Stimulated activated CD8-positive, alpha-beta memory T cell treated with anti-CD3 and anti-CD28 coated beads, Interleukin-15, amount 100 ng/mL, for 4 hours (primary cell): ENCODE data around the gene KIRREL2.
"Not testable (repeated sequence)": the region's sequence is repeated elsewhere in the genome, so short reads cannot be mapped to it uniquely, and the experiment has no call there.

Source experiments
- DNase-seq, 2 donors: peaks; one replicate each; pipeline ENCODE4 v3.0.0-alpha.2; 2020; ENCODE audit warnings: low read depth in 2 of 2

The KIRREL2 gene

DNA sequence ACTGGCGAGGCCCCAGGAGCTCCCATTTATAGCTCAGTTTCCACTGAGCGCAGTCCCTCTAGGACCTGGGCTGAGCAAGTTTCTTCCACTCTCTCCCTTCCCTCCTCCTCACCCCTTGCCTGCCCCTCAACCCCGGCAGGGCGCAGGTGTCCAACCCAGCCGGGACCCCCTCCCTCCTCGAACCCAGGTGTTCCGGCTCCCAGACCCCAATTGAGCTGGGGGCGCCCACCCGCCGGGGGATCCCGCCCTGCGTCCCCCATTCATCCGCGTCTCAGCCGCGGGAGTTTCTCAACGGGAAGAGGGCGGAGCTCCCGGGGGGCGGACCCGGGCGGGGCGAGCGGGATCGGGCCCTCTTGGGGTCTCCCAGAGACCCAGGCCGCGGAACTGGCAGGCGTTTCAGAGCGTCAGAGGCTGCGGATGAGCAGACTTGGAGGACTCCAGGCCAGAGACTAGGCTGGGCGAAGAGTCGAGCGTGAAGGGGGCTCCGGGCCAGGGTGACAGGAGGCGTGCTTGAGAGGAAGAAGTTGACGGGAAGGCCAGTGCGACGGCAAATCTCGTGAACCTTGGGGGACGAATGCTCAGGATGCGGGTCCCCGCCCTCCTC is at the start of gene KIRREL2:
Gene KIRREL2, plus strand, starts transcription at position 366 of the 604 bp plus-strand sequence. Its CDS starts 209 bp downstream, at position 575.
- DNase-seq, result no peak

DNA sequence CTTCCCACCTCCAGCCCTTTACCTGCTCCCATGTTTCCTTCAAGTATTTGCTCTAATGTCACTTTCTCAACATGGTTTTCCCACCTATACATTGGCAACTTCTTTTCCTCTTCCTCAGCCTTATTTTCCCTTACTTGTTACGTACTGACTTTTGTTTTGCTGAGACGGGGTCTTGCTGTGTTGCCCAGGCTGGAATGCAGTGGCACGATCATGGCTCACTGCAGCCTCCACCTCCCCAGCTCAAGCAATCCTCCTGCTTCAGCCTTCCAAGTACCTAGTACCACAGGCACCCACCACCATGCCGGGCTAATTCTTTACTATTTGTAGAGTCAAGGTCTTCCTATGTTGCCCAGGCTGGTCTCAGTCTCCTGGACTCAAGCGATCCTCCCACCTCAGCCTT is 49.1 kb upstream of the KIRREL2 start:
- DNase-seq, result no peak

DNA sequence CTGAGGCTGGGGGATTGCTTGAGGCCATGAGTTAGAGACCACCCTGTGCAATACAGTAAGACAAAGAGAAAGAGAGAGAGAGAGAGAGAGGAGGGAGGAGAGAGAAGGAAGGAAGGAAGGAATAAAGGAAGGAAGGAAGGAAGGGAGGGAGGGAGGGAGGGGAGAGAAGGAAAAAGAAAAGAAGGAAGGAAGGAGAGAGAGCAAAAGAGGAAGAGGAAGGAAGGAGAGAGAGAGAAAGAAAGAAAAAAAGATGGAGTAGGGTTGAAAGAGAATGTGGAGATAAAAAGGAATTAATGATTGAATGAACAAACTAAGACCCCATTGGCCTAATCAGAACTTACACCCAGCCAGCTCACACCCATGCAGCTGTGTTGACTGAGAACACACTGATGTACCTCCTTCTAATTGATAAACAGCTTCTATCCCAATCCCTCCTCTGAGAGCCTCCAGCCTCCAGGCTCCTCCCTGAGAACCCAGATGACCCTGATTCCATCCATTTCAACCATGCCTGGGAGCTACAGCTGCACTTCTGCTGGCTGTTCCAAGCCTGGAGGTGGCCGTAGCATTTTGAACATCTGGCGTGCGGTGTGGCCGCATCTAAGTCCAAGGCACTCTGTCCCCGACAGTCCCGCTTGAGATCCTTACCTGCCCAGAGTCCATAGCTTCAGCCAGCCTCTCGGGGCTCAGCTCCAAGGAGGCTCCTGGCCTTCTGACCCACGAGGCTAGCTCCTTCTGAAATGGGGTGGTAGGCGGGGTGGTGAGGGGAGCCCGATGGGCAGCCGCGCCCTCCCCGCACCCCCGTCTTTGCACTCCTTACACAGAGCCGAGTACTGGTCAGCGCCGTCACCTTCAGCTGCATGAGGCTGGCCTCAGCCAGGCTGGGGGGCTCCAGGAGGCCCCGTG is 45.1 kb upstream of the KIRREL2 start:
- DNase-seq, result no peak

DNA sequence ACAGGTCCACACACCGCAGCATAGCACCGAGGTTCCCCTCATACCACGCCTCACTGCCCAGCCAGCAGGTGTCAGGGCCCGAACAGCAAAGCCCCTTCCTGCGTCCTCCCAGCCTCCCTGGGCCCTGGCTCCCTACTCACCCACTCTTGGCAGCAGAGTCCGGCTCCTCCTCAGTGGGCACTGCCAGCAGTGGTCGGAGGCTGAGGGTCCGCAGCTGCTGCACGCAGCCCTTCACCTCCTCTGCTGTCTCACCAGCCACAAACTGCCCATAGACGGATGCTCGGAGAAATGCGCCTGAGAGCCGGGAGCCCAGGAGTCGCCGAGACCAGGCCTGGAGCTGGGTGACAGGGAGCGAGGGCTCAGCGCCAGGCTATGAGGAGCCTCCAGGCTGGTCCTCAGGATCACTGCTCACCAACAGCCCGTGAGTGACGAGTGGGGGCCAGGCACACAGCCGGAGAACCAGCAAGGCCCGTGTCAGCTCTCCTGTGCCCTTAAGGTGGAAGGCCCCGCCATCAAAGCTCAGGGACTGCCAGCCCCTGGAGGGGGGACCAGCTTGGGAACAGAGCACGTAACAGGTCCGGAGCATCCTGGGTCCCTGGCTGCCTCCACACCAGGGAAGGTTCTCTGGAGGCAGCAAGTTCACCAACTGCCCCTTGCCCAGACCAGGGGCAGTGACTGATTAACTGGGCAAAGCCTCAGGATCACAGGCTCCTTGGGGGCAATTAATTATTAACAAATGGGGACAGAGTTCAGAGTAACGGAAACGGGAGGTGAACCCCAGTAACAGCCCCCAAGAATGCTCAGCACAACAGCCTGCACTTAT is 44.3 kb upstream of the KIRREL2 start, which contains the start of gene PRODH2:
Gene PRODH2, minus strand, starts transcription at position 626 of the 823 bp plus-strand sequence. Its CDS starts 40 bp downstream, at position 586.
- no peak for DNase-seq

DNA sequence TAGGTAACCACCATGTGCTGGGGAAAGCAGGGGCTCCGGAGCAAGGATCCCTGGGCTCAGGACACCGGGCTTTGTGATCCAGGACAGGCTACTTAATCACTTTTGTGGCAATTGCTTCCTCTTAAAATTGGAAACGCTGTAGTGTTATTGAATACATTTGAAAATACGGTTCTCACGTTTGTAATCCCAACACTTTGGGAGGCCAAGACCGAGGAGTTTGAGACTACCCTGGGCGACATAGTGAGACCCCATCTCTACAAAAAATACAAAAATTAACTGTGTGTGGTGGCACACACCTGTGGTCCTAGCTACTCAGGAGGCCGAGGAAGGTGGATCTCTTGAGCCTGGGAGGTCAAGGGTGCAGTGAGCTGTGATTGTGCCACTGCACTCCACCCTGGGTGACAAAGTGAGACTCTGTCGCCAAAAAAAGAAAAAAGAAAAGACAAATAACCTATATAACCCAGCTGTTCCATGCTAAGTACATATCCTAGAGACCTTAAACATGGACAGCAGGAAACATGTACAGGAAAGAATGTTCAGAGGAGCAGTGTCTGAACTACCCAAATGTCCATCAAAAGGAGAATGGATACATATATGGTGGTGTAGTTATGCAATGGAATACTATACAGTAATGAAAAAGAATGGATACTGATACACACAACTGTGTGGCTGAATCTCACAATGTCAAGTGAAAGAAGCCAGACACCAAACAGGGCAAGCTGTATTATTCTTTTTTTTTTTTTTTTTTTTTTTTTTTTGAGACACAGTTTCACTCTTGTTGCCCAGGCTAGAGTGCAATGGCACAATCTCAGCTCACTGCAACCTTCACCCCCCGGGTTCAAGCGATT is 43.4 kb upstream of the KIRREL2 start:
- DNase-seq, result no peak

DNA sequence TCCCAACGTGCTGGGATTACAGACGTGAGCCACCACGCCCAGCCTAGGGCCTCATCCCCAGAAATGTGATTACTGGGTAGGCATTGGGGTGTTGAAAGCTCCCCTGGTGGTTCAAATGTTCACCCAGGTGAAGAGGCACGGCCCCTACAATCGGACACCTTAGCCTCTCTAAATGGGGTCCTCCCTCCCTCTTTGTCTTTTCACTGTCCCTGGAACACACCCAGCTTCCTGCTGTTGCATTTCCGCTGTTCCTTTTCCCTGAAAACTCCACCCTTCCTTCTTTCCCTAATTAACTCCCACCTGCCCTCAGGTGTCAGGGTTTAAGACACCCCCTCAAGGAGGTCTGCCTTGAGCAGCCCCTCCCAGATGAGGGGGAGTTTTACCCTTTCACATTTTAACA is 40.4 kb upstream of the KIRREL2 start:
- DNase-seq, result no peak

DNA sequence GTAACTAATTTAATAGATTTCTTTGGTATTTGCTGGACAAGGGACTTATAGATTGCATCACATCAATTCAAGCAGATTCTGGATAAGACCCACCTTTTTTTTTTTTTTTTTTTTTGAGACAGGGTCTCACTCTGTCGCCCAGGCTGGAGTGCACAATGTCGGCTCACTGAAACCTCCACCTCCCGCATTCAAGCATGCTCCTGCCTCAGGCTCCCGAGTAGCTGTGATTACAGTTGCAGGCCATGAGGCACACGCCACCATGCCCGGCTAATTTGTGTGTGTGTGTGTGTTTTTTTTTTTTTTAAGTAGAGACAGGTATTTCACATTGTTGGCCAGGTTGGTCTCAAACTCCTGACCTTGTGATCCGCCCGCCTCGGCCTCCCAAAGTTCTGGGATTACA is 39.9 kb upstream of the KIRREL2 start:
- DNase-seq, result no peak

DNA sequence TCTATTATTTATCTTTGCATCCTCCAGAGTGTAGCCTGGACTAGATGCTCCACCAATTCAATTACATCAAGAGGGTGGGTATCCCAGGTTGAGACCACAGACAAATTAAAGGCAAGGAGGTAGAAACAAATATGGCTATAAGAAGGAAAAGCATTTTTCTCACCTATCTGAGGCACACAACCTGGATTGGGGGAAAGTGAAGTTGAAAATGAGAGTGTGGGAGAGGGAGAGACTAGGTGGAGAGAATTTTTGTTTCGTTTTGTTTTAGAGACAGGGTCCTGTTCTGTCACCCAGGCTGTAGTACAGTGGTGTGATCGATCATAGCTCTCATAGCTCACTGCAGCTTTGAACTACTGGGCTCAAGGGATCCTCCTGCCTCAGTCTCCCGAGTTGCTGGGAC is 38.3 kb upstream of the KIRREL2 start:
- DNase-seq, result no peak

DNA sequence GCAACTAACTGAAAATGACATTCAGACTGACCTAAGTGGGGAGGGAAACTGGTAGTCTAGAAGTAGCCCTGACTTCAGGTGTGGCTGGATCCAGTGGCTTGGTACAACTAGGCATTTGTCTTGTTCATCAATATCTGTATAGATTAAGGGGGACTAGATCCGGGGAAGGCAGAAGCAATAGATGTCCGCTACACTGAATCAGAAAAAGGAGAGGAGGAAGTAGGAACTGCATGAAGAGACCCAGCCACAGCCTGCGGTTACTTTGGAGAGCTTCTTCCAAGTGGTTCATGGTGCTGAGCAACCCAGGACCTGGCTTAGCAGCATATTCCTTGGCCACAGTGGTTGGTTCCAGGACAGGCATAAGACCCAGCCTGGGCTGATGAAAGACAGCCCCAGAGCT is 34.1 kb upstream of the KIRREL2 start:
- no peak for DNase-seq

DNA sequence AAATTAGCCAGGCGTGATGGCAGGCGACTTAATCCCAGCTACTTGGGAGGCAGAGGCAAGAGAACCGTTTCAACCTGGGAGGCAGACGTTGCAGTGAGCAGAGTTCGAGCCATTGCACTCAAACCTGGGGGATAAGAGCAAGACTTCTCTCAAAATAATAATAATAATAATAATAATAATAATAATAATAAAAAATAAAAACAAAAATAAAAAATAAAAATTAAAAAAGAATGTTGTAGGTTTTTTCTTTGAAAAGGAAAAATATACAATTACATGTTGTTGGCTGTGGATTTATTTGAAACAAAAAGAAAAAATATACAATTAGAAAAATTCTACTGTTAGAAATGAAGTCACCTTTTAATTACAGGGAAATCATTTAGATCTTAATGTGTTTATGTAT is 32.6 kb upstream of the KIRREL2 start:
- no peak for DNase-seq

DNA sequence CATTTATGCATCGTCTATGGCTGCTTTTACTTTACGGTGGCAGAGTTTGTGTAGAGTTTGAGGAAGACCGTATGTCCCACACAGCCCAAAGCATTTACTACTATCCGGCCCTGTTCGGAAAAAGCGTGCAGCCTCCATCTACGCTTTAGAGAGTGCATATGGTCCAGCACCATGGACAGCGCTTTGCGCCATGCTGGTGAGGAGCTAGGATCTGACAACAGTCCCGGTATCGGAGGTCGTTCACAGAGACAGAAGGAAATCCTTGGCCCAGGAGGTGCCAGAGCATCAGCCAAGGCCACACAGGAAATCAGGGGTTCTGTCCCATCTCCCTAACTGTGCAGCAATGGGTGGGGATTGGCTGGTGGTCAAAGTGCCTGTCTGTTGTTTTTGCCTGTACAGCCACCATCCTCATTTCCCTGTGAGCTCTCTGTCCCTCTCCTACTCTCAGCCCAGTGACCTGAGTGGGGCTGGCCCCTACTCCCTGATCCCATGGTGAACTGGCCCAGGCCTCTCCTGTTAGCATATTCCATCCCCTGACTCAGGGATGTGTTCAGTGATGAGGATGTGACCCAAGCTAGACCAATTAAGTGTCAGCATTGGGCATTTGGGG is 27.9 kb upstream of the KIRREL2 start:
- no peak for DNase-seq

DNA sequence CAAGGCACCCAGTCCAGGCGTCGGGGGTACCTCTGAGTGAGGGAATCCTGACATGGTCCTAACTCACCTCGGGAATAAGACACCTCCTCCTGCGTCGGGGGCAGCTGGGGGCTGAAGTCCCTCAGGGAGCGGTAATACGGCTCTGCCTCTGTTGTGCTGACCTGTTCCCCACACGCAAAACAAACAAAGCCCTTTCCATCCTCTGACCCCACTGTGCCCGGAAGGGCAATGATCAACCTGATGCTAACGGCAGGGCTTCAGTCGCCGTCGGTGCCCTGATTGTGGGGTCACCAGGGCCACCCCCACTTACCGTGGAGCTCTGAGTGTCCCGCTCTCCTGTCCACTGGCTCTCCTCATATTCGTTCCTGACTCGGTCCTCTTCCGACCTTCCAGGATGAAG is 25.7 kb upstream of the KIRREL2 start:
- no peak for DNase-seq

DNA sequence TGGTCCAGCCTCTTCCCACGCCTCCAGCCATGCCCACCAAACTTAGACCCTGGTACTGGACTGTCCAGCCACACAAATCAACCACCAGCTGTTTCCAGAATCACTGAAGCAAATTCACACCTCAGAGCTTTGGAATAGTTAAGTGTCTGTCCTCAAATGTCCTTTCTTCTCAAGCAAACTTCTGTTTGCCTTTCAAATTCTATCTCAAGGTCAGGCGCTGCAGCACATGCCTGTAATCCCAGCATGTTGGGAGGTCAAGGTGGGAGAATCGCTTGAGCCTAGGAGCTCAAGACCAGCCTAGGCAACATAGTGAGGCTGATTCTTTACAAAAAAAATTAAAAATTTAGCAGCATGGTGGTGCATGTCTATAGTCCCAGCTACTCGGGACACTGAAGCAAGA is 24.7 kb upstream of the KIRREL2 start:
- no peak for DNase-seq

DNA sequence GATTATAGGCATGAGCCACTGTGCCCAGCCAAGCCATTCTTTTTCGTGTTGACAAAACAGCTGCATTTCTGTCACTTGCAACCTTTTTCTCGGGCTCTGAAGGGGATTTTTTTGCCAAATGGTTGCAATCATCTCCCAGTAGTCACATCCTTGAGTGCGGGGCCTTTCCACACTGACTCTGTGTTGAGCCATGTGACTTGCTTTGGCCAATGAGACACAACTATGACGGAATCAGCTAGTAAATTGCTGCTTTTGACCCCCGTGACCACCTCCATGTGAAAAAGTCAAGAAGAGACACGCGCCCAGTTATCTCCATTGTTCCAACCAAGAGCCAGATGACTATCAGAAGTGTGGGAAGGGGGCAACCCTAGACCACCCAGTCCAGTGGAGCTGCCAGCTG is 22.7 kb upstream of the KIRREL2 start:
- DNase-seq, result no peak

DNA sequence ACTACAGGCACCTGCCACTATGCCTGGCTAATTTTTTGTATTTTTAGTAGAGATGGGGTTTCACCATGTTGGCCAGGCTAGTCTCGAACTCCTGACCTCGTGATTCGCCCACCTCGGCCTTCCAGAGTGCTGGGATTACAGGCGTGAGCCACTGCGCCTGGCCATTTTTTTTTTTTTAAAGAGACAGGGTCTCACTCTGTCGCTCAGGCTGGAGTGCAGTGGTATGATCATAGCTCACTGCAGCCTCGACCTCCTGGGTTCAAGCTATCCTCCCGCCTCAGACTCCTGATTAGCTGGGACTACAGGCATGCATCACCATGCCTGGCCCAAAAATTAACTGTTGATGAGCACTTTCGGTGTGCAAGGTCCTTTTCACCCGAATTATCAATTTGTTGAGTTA is 20.6 kb upstream of the KIRREL2 start:
- DNase-seq, result not testable (repeated sequence)

DNA sequence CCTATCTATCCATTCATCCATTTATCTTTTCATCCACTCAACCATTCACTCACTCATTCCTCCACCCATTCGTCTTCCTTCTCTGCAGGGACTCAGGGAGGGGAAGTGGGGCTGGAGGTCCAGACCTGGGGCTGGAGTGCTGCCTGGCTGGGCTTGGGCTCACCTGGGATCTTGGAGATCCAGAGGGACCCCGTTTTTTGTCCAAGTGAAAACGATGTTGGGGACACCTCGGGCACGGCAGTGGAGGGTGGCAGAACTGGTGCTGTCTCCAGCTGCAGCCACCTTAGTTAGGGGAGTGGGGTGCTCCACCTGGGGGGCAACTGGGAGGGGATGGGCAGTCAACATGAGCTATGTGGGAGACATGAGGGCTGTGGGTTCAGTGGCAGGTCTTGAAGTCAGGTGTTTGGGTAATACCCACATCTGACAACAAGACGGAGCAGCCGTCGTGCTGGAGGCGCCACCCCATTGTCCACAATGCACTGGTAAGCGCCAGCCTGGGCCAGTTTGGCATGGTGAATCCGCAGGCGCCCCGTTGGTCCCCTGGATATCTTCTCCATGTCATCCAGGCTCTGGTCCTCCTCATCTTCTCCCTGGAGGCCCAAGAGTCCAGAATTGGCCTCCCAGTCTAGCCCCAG is 14.6 kb upstream of the KIRREL2 start:
- no peak for DNase-seq

DNA sequence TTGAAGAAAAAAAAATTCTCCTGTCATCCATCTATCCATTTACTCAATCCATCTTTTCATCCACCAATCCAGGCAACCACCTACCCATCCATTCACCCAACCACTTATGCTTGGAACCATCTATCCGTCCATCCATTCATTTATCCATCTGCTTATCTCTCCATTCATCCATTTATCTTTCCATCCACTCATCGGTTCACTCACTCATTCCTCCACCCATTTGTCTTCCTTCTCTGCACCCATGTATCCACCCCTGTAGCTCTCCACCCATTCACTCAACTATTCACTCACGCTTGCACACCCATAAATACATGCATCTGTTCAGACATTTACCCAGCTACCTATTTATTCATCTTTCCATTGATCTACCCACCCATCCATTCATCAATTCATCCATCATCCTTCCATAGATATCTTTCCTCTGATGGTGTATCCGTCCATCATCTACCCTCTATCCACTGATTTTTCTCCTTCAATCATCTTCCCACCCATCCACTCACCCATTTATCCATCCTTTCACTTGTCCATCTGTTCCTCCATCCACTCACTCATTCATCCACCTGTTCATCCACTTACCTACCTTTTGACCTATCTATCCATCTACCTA is 13.9 kb upstream of the KIRREL2 start:
- DNase-seq, result no peak

DNA sequence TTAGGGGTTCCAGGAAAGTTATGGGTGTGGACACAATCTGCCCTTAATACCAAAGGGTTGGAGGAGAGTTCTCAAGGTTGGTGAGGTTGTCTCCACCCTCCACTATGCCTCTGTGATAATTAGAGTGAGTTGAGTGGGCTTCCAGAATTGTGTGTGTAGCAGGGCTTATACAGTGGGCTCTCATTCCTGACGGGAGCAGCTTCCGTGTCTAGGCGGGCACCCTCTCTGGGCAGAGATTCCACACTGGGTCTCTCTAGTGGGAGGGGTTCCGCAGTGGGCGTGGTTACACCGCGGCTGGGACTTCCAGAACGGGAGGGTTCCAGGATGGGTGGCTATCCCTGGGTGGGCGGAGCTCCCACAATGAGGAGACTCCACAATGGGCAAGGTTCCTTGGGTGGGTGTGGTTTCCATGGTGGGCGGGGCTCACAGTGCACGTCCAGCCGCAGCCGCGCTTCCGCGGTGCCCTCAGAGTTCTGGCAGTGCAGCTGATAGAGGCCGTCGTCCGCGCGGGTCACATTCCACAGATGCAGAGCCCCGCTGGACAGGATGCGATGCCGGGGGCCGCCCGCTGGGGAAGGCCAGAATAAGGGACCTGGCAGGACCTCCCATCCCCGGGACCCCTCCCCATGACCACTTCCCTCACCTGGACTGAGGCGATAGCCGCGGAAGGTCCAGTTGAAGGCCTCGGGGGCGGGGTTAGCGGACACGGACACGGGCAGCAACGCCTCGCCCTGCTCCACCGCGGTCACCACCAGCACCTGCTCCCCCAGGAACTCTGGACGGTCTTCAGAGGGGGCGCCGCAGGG is 12.8 kb upstream of the KIRREL2 start:
- DNase-seq, result no peak
